ENCODE results near the gene TMEM255B.

TMEM255B gene

GRCh38 chr13:113732176-113732960 is 26.7 kb upstream of the TMEM255B start:
- no peak for DNase-seq (ENCODE audit: low read depth)
- in situ Hi-C loops (cut with HindIII; ENCODE audit: low sequenced_read_pairs) = no loop called here
- no peak for TF ChIP-seq CTCF (IDR thresholded peaks at IDR 0.05; ENCODE audit: low read depth, low read length, missing control alignments)
- no peak overlapping the region for H3K4me3 ChIP-seq (ENCODE audit: low read depth, low read length)

GRCh38 chr13:113732961-113733950 is 25.8 kb upstream of the TMEM255B start:
- no peak for DNase-seq (ENCODE audit: low read depth)
- in situ Hi-C loops (cut with HindIII; ENCODE audit: low sequenced_read_pairs) = no loop called here
- no peak overlapping the region for H3K4me3 ChIP-seq (ENCODE audit: low read depth, low read length)
- TF ChIP-seq CTCF (IDR thresholded peaks at IDR 0.05; ENCODE audit: low read depth, low read length, missing control alignments) = no peak

GRCh38 chr13:113734099-113734825 is 24.8 kb upstream of the TMEM255B start:
- no peak for TF ChIP-seq CTCF (IDR thresholded peaks at IDR 0.05; ENCODE audit: low read depth, low read length, missing control alignments)
- in situ Hi-C loops (cut with HindIII; ENCODE audit: low sequenced_read_pairs) = no loop called here
- no peak overlapping the region for H3K4me3 ChIP-seq (ENCODE audit: low read depth, low read length)
- no peak for DNase-seq (ENCODE audit: low read depth)

- in situ Hi-C loops (cut with HindIII; ENCODE audit: low sequenced_read_pairs) = no loop called here
- no peak for TF ChIP-seq CTCF (IDR thresholded peaks at IDR 0.05; ENCODE audit: low read depth, low read length, missing control alignments)
- no peak overlapping the region for H3K4me3 ChIP-seq (ENCODE audit: low read depth, low read length)
- DNase-seq (ENCODE audit: low read depth) = no peak
These were observed 24.2 kb upstream of the TMEM255B start for GRCh38 chr13:113734826-113735125.

- DNase-seq (ENCODE audit: low read depth) = no peak
These were observed 23.8 kb upstream of the TMEM255B start for GRCh38 chr13:113735194-113735593.

More at GRCh38 chr13:113735194-113735593, 23.8 kb upstream of the TMEM255B start:
- no peak overlapping the region for H3K4me3 ChIP-seq (ENCODE audit: low read depth, low read length)
- no peak for TF ChIP-seq CTCF (IDR thresholded peaks at IDR 0.05; ENCODE audit: low read depth, low read length, missing control alignments)
- in situ Hi-C loops (cut with HindIII; ENCODE audit: low sequenced_read_pairs) = no loop called here
